ENCODE results near the gene KCNQ1. TPM values are rescaled to one million over a fixed set of nuclear protein-coding genes. Genes with fewer than 3 reads are reported as not detected.

Gene KCNQ1
- polyA plus RNA-seq, 1 of the 3 experiments (the other 2 are of a cell fraction) = 0.05 TPM

DNA sequence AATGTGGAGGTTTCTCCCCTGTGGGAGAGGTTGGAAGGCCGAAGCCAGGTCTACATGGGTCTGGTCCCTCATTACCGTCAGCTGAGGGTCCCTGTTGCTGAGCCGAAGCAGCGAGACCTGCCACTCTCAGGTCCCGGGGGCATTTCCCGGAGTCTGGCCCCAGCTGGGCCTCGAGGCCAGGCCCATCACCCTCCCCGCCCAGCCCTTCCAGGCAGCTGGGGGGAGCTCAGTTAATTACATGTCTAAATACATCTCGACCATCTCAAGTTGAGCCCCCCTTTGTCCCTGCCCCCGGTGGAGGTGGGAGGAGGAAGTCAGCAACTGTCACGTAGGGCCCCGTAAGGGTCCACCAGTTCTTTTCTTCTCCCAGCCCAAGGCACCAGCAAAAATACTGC is 437.2 kb downstream of the KCNQ1 start:
- Histone ChIP-seq H3K79me2 (ENCODE audit: insufficient read depth) (no peaks in the 10 kb centered on the region), H3K9ac (no peak overlapping the region), H3K9me2 (no peaks in the 10 kb centered on the region), H3K27me3 (ENCODE audit: insufficient read depth) (no peaks in the 10 kb centered on the region), H2AFZ (ENCODE audit: low read depth) (no peak overlapping the region), H3K4me2 (no peak overlapping the region), H3F3A (replicated peaks; ENCODE audit: insufficient read depth) (peaks cover 3% of the 10 kb centered on the region), H3K4me1 (ENCODE audit: control insufficient read depth in 1 of 2, insufficient read depth in 2 of 2, low read depth in 1 of 2, low read length in 1 of 2) (peaks cover 3 to 38% of the 10 kb centered on the region in 2 experiments; a peak in 1 of 4 replicates), H3K4me3 (ENCODE audit: low read depth in 2 of 2, low read length in 1 of 2) (no peak overlapping the region), H3K9me3 (no peaks in the 10 kb centered on the region), H4K20me1 (ENCODE audit: insufficient read depth) (no peaks in the 10 kb centered on the region), H3K27ac (ENCODE audit: low read depth in 2 of 2, low read length in 1 of 2) (no peak overlapping the region), H3K36me3 (replicated peaks in 1 of 2; ENCODE audit: control insufficient read depth in 1 of 2, insufficient read depth in 2 of 2, low read length in 1 of 2) (no peaks in the 10 kb centered on the region)
- no peak for DNase-seq
- WGBS (ENCODE audit: low lambda C conversion rate) = 57% methylated on average over 4 of the region's 12 CpGs
- no peak for TF ChIP-seq FOXM1 (IDR thresholded peaks at IDR 0.05; ENCODE audit: low read depth)
- TF ChIP-seq, protein P1, sequence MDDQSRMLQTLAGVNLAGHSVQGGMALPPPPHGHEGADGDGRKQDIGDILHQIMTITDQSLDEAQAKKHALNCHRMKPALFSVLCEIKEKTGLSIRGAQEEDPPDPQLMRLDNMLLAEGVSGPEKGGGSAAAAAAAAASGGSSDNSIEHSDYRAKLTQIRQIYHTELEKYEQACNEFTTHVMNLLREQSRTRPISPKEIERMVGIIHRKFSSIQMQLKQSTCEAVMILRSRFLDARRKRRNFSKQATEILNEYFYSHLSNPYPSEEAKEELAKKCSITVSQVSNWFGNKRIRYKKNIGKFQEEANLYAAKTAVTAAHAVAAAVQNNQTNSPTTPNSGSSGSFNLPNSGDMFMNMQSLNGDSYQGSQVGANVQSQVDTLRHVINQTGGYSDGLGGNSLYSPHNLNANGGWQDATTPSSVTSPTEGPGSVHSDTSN (IDR thresholded peaks at IDR 0.05) = no peak
- TF ChIP-seq EZH2phosphoT487 (IDR thresholded peaks at IDR 0.05; ENCODE audit: borderline replicate concordance, low read depth) = no peak
- no peak for TF ChIP-seq RFX5 (IDR thresholded peaks at IDR 0.05; ENCODE audit: low read length)
- no peak for TF ChIP-seq GATA2 (CRISPR knock-in tag; IDR thresholded peaks at IDR 0.05)
- TF ChIP-seq, protein P2, sequence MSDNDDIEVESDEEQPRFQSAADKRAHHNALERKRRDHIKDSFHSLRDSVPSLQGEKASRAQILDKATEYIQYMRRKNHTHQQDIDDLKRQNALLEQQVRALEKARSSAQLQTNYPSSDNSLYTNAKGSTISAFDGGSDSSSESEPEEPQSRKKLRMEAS (IDR thresholded peaks at IDR 0.05; ENCODE audit: low read depth) = no peak
- no peak for TF ChIP-seq NFIC (IDR thresholded peaks at IDR 0.05; ENCODE audit: borderline replicate concordance)
- no peak for TF ChIP-seq RCOR1 (IDR thresholded peaks at IDR 0.05; ENCODE audit: low read length)
- TF ChIP-seq TCF12 (IDR thresholded peaks at IDR 0.05) = no peak
- TF ChIP-seq, protein P3, sequence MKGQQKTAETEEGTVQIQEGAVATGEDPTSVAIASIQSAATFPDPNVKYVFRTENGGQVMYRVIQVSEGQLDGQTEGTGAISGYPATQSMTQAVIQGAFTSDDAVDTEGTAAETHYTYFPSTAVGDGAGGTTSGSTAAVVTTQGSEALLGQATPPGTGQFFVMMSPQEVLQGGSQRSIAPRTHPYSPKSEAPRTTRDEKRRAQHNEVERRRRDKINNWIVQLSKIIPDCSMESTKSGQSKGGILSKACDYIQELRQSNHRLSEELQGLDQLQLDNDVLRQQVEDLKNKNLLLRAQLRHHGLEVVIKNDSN (IDR thresholded peaks at IDR 0.05; ENCODE audit: borderline replicate concordance, low read depth) = no peak
- no peak for TF ChIP-seq EP300 (IDR thresholded peaks at IDR 0.05; ENCODE audit: borderline replicate concordance in 1 of 2, low read depth in 1 of 2, low read length in 1 of 2)
- no peak for TF ChIP-seq YY1 (IDR thresholded peaks at IDR 0.05; ENCODE audit: low read depth)
- no peak for TF ChIP-seq FOXJ3 (CRISPR knock-in tag; IDR thresholded peaks at IDR 0.05)
- POLR2A ChIA-PET = interaction anchor here (1.4 kb wide), 1 partner anchor 103 kb away, joined by 8 read pairs; no protein-coding TSS in a partner anchor
- CTCF ChIA-PET = interaction anchor here (1.2 to 16.8 kb wide), 2 partner anchors 9 to 345 kb away, joined by 4 to 1016 read pairs; no protein-coding TSS in a partner anchor

DNA sequence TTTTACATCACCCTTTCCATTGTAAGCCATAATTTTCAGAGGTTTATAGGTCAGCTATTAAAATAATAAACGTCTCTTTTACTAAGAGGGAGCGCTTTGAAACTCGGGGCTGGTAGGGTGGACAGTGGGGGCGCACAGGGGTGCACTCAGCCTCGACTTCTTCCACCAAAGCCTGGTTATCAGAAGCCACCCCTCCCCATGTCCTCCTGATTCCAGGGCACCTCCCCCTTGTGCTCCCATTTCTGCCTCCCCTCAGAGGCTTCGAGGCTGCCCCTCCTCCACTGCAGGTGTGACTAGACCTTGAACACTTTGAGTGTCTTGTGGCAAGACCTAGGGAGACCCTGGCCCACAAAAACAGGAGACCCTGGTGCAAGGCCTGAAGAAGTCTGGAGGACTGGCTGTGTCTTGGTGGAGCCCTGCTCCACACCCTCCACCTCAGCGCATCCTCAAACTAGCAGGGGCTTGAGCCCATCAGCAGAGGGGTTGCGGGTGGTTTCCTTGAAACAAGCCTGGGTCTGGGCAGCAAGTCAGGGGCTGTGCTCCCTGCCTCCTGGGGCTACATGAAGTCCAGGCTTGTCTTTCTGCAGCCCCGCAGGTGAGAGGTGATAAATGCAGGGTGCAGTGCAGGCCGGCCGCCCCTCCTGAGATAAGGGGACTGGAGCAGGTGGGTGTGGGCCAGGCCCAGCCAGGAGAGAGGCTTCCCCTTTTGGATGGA is 437.7 kb downstream of the KCNQ1 start:
- H3K79me2 ChIP-seq (ENCODE audit: insufficient read depth) = no peaks in the 10 kb centered on the region
- no peaks in the 10 kb centered on the region for H3K36me3 ChIP-seq (replicated peaks in 1 of 2; ENCODE audit: control insufficient read depth in 1 of 2, insufficient read depth in 2 of 2, low read length in 1 of 2)
- no peak overlapping the region for H3K4me2 ChIP-seq
- no peak overlapping the region for H2AFZ ChIP-seq (ENCODE audit: low read depth)
- ChIA-PET CTCF (interaction anchor here (0.9 to 16.8 kb wide), 3 partner anchors 79 to 345 kb away, joined by 3 to 1016 read pairs (median 4); no protein-coding TSS in a partner anchor), POLR2A (interaction anchor here (0.7 to 4.6 kb wide), 2 partner anchors 104 to 153 kb away, joined by 3 to 25 read pairs; no protein-coding TSS in a partner anchor)
- 81% methylated on average over 8 of the region's 11 CpGs for WGBS (ENCODE audit: low lambda C conversion rate)
- H3K9me3 ChIP-seq = no peaks in the 10 kb centered on the region
- no peak overlapping the region for H3K27ac ChIP-seq (ENCODE audit: low read depth in 2 of 2, low read length in 1 of 2)
- H4K20me1 ChIP-seq (ENCODE audit: insufficient read depth) = no peaks in the 10 kb centered on the region
- TF ChIP-seq, protein P4, sequence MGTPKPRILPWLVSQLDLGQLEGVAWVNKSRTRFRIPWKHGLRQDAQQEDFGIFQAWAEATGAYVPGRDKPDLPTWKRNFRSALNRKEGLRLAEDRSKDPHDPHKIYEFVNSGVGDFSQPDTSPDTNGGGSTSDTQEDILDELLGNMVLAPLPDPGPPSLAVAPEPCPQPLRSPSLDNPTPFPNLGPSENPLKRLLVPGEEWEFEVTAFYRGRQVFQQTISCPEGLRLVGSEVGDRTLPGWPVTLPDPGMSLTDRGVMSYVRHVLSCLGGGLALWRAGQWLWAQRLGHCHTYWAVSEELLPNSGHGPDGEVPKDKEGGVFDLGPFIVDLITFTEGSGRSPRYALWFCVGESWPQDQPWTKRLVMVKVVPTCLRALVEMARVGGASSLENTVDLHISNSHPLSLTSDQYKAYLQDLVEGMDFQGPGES (IDR thresholded peaks at IDR 0.05; ENCODE audit: low read depth, low read length) = no peak
- no peak for TF ChIP-seq NRF1 (IDR thresholded peaks at IDR 0.05; ENCODE audit: low read depth, low read length)
- no peak for TF ChIP-seq TEAD4 (IDR thresholded peaks at IDR 0.05; ENCODE audit: borderline replicate concordance, insufficient read depth)
- TF ChIP-seq MEF2A (IDR thresholded peaks at IDR 0.05; ENCODE audit: borderline replicate concordance, low read depth) = no peak
- no peak for TF ChIP-seq EZH2phosphoT487 (IDR thresholded peaks at IDR 0.05; ENCODE audit: borderline replicate concordance, low read depth)
- TF ChIP-seq, protein P5, sequence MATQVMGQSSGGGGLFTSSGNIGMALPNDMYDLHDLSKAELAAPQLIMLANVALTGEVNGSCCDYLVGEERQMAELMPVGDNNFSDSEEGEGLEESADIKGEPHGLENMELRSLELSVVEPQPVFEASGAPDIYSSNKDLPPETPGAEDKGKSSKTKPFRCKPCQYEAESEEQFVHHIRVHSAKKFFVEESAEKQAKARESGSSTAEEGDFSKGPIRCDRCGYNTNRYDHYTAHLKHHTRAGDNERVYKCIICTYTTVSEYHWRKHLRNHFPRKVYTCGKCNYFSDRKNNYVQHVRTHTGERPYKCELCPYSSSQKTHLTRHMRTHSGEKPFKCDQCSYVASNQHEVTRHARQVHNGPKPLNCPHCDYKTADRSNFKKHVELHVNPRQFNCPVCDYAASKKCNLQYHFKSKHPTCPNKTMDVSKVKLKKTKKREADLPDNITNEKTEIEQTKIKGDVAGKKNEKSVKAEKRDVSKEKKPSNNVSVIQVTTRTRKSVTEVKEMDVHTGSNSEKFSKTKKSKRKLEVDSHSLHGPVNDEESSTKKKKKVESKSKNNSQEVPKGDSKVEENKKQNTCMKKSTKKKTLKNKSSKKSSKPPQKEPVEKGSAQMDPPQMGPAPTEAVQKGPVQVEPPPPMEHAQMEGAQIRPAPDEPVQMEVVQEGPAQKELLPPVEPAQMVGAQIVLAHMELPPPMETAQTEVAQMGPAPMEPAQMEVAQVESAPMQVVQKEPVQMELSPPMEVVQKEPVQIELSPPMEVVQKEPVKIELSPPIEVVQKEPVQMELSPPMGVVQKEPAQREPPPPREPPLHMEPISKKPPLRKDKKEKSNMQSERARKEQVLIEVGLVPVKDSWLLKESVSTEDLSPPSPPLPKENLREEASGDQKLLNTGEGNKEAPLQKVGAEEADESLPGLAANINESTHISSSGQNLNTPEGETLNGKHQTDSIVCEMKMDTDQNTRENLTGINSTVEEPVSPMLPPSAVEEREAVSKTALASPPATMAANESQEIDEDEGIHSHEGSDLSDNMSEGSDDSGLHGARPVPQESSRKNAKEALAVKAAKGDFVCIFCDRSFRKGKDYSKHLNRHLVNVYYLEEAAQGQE (IDR thresholded peaks at IDR 0.05; ENCODE audit: low read depth, low read length) = no peak
- TF ChIP-seq JUND (IDR thresholded peaks at IDR 0.05) = no peak
- no peak for TF ChIP-seq SIN3A (IDR thresholded peaks at IDR 0.05; ENCODE audit: borderline replicate concordance, low read depth, low read length)
- no peak for TF ChIP-seq GATA2 (CRISPR knock-in tag; IDR thresholded peaks at IDR 0.05)
- TF ChIP-seq TAF1 (IDR thresholded peaks at IDR 0.05; ENCODE audit: borderline replicate concordance, low read depth, low read length) = no peak
- H3K9ac ChIP-seq = no peak overlapping the region
- H3K4me1 ChIP-seq (ENCODE audit: control insufficient read depth in 1 of 2, insufficient read depth in 2 of 2, low read depth in 1 of 2, low read length in 1 of 2) = peaks cover 3 to 38% of the 10 kb centered on the region in 2 experiments; a peak in 1 of 4 replicates
- H3F3A ChIP-seq (replicated peaks; ENCODE audit: insufficient read depth) = peaks cover 3% of the 10 kb centered on the region
- DNase-seq = no peak
- no peaks in the 10 kb centered on the region for H3K27me3 ChIP-seq (ENCODE audit: insufficient read depth)
- no peak overlapping the region; a peak in 1 of 4 replicates for H3K4me3 ChIP-seq (ENCODE audit: low read depth in 2 of 2, low read length in 1 of 2)
- no peaks in the 10 kb centered on the region for H3K9me2 ChIP-seq

All from SK-N-SH (cell line).